ENCODE data around the gene TOP1.

TOP1 gene

GRCh38 chr20:41137614-41138474 lies 109.2 kb downstream of the TOP1 start:
- peaks cover 43% of the 10 kb centered on the region for H3K4me1 ChIP-seq (ENCODE audit: control insufficient read depth, low read depth, low read length)

GRCh38 chr20:41138475-41139226 lies 110.0 kb downstream of the TOP1 start:
- H3K27ac ChIP-seq (ENCODE audit: low read length): peak overlapping the region; percentile 58
- peaks cover 10% of the 10 kb centered on the region for H3K27me3 ChIP-seq (ENCODE audit: control insufficient read depth, insufficient read depth, low read length)
- H3K9me3 ChIP-seq (ENCODE audit: control insufficient read depth, low read depth, low read length): no peaks in the 10 kb centered on the region
- H3K36me3 ChIP-seq (ENCODE audit: control insufficient read depth, low read depth, low read length): no peaks in the 10 kb centered on the region
- H3K4me3 ChIP-seq (ENCODE audit: low read length): peak overlapping the region; percentile 85
- H3K9ac ChIP-seq (ENCODE audit: low read length): peak overlapping the region; percentile 93
- H3K4me1 ChIP-seq (ENCODE audit: control insufficient read depth, low read depth, low read length): peaks cover 43% of the 10 kb centered on the region

More at GRCh38 chr20:41137614-41138474, 109.2 kb downstream of the TOP1 start:
- Histone ChIP-seq H3K36me3 (ENCODE audit: control insufficient read depth, low read depth, low read length) (no peaks in the 10 kb centered on the region), H3K9me3 (ENCODE audit: control insufficient read depth, low read depth, low read length) (no peaks in the 10 kb centered on the region), H3K27me3 (ENCODE audit: control insufficient read depth, insufficient read depth, low read length) (peaks cover 10% of the 10 kb centered on the region), H3K27ac (ENCODE audit: low read length) (peak overlapping the region; percentile 58), H3K9ac (ENCODE audit: low read length) (peak overlapping the region; percentile 93), H3K4me3 (ENCODE audit: low read length) (peak overlapping the region; percentile 85)

- Histone ChIP-seq H3K27ac (ENCODE audit: low read length) (no peak overlapping the region), H3K36me3 (ENCODE audit: control insufficient read depth, low read depth, low read length) (peaks cover 3% of the 10 kb centered on the region), H3K4me3 (ENCODE audit: low read length) (peak overlapping the region; percentile 85), H3K9ac (ENCODE audit: low read length) (peak overlapping the region; percentile 93), H3K27me3 (ENCODE audit: control insufficient read depth, insufficient read depth, low read length) (peaks cover 10% of the 10 kb centered on the region), H3K9me3 (ENCODE audit: control insufficient read depth, low read depth, low read length) (no peaks in the 10 kb centered on the region), H3K4me1 (ENCODE audit: control insufficient read depth, low read depth, low read length) (peaks cover 43% of the 10 kb centered on the region)
Observed at GRCh38 chr20:41139227-41140093, 110.8 kb downstream of the TOP1 start.

GRCh38 chr20:41140226-41141133 lies 111.9 kb downstream of the TOP1 start:
- Histone ChIP-seq H3K9me3 (ENCODE audit: control insufficient read depth, low read depth, low read length) (no peaks in the 10 kb centered on the region), H3K4me3 (ENCODE audit: low read length) (peak overlapping the region; percentile 3), H3K27me3 (ENCODE audit: control insufficient read depth, insufficient read depth, low read length) (peaks cover 8% of the 10 kb centered on the region), H3K4me1 (ENCODE audit: control insufficient read depth, low read depth, low read length) (peaks cover 37% of the 10 kb centered on the region), H3K36me3 (ENCODE audit: control insufficient read depth, low read depth, low read length) (peaks cover 7% of the 10 kb centered on the region), H3K27ac (ENCODE audit: low read length) (no peak overlapping the region), H3K9ac (ENCODE audit: low read length) (peak overlapping the region; percentile 11)

GRCh38 chr20:41141153-41141815 lies 112.7 kb downstream of the TOP1 start:
- Histone ChIP-seq H3K27me3 (ENCODE audit: control insufficient read depth, insufficient read depth, low read length) (peaks cover under 1% of the 10 kb centered on the region), H3K36me3 (ENCODE audit: control insufficient read depth, low read depth, low read length) (peaks cover 7% of the 10 kb centered on the region), H3K9ac (ENCODE audit: low read length) (no peak overlapping the region), H3K9me3 (ENCODE audit: control insufficient read depth, low read depth, low read length) (no peaks in the 10 kb centered on the region), H3K4me1 (ENCODE audit: control insufficient read depth, low read depth, low read length) (peaks cover 29% of the 10 kb centered on the region), H3K27ac (ENCODE audit: low read length) (no peak overlapping the region), H3K4me3 (ENCODE audit: low read length) (no peak overlapping the region)

GRCh38 chr20:41142245-41142644 lies 113.6 kb downstream of the TOP1 start:
- Histone ChIP-seq H3K4me3 (ENCODE audit: low read length) (no peak overlapping the region), H3K9ac (ENCODE audit: low read length) (no peak overlapping the region), H3K27ac (ENCODE audit: low read length) (no peak overlapping the region), H3K36me3 (ENCODE audit: control insufficient read depth, low read depth, low read length) (peaks cover 7% of the 10 kb centered on the region), H3K27me3 (ENCODE audit: control insufficient read depth, insufficient read depth, low read length) (no peaks in the 10 kb centered on the region), H3K9me3 (ENCODE audit: control insufficient read depth, low read depth, low read length) (no peaks in the 10 kb centered on the region), H3K4me1 (ENCODE audit: control insufficient read depth, low read depth, low read length) (peaks cover 27% of the 10 kb centered on the region)

- H3K9ac ChIP-seq (ENCODE audit: low read length): no peak overlapping the region
- peaks cover 27% of the 10 kb centered on the region for H3K4me1 ChIP-seq (ENCODE audit: control insufficient read depth, low read depth, low read length)
- no peak overlapping the region for H3K27ac ChIP-seq (ENCODE audit: low read length)
- no peaks in the 10 kb centered on the region for H3K9me3 ChIP-seq (ENCODE audit: control insufficient read depth, low read depth, low read length)
- H3K36me3 ChIP-seq (ENCODE audit: control insufficient read depth, low read depth, low read length): peaks cover 7% of the 10 kb centered on the region
- H3K27me3 ChIP-seq (ENCODE audit: control insufficient read depth, insufficient read depth, low read length): no peaks in the 10 kb centered on the region
- no peak overlapping the region for H3K4me3 ChIP-seq (ENCODE audit: low read length)
Observed at GRCh38 chr20:41142919-41143318, 114.3 kb downstream of the TOP1 start.

GRCh38 chr20:41143354-41143753 lies 114.7 kb downstream of the TOP1 start:
- no peak overlapping the region for H3K27ac ChIP-seq (ENCODE audit: low read length)
- no peak overlapping the region for H3K9ac ChIP-seq (ENCODE audit: low read length)
- no peaks in the 10 kb centered on the region for H3K9me3 ChIP-seq (ENCODE audit: control insufficient read depth, low read depth, low read length)
- H3K4me3 ChIP-seq (ENCODE audit: low read length): no peak overlapping the region
- peaks cover 7% of the 10 kb centered on the region for H3K36me3 ChIP-seq (ENCODE audit: control insufficient read depth, low read depth, low read length)
- H3K27me3 ChIP-seq (ENCODE audit: control insufficient read depth, insufficient read depth, low read length): no peaks in the 10 kb centered on the region
- peaks cover 27% of the 10 kb centered on the region for H3K4me1 ChIP-seq (ENCODE audit: control insufficient read depth, low read depth, low read length)

- H3K27ac ChIP-seq (ENCODE audit: low read length): no peak overlapping the region
- H3K4me1 ChIP-seq (ENCODE audit: control insufficient read depth, low read depth, low read length): peaks cover 11% of the 10 kb centered on the region
- H3K4me3 ChIP-seq (ENCODE audit: low read length): no peak overlapping the region
- peaks cover 7% of the 10 kb centered on the region for H3K36me3 ChIP-seq (ENCODE audit: control insufficient read depth, low read depth, low read length)
- H3K9me3 ChIP-seq (ENCODE audit: control insufficient read depth, low read depth, low read length): no peaks in the 10 kb centered on the region
- H3K9ac ChIP-seq (ENCODE audit: low read length): no peak overlapping the region
- H3K27me3 ChIP-seq (ENCODE audit: control insufficient read depth, insufficient read depth, low read length): no peaks in the 10 kb centered on the region
Observed at GRCh38 chr20:41145317-41145716, 116.7 kb downstream of the TOP1 start.

Data from iPS-18a (cell line).